Measurements from ENCODE around the gene CCDC172. TPM values are rescaled to one million over a fixed set of nuclear protein-coding genes. Genes with fewer than 3 reads are reported as not detected.

Gene CCDC172
- total RNA-seq, 1 donor from 2014 or later: not detected

DNA sequence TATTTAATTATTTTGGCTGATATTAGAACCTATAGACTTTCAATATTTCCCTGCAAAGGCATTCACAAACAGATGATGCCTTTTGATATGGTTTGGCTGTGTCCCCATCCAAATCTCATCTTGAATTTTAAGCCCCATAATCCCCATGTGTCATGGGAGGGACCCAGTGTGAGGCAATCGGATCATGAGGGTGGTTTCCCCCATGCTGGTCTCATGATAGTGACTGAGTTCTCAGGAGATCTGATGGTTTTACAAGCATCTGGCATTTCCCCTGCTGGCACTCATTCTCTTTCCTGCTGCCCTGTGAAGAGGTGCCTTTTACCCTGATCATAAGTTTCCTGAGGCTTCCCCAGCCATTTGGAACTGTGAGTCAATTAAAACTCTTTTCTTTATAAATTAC lies 94.1 kb downstream of the CCDC172 start:
- TF ChIP-seq CTCF (IDR thresholded peaks at IDR 0.05): no peak
- Mint-ChIP-seq H3K27me3 (ENCODE audit: unreplicated experiment) (peaks cover 5% of the 10 kb centered on the region), H3K27ac (ENCODE audit: unreplicated experiment) (no peak overlapping the region), H3K4me1 (ENCODE audit: unreplicated experiment) (no peaks in the 10 kb centered on the region), H3K4me3 (ENCODE audit: unreplicated experiment) (no peak overlapping the region), H3K9me3 (ENCODE audit: unreplicated experiment) (no peaks in the 10 kb centered on the region), H3K36me3 (ENCODE audit: unreplicated experiment) (no peaks in the 10 kb centered on the region)
- no peak for DNase-seq (ENCODE audit: extremely low spot score, unreplicated experiment)

DNA sequence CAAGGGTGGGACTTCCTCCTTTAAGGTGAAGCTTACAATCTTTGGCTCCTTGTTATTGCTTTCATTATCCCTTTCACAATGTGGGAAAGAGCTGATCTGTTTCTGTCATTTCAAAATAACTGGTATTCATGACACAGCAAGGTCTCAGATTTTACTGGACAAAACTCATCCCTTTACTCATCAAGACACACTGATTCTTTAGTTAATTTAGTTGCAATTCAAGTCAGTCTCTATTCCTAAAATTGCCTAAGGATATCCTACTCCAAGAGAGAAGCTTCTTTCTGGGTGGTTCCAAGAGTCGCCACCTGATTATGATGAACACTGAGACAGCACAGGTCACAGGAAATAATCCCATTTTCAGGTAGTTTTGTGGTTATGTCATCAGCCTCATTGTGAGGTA lies 97.6 kb downstream of the CCDC172 start:
- TF ChIP-seq CTCF (IDR thresholded peaks at IDR 0.05): no peak
- DNase-seq (ENCODE audit: extremely low spot score, unreplicated experiment): no peak
- Mint-ChIP-seq H3K27ac (ENCODE audit: unreplicated experiment) (no peak overlapping the region), H3K4me3 (ENCODE audit: unreplicated experiment) (no peak overlapping the region), H3K36me3 (ENCODE audit: unreplicated experiment) (no peaks in the 10 kb centered on the region), H3K27me3 (ENCODE audit: unreplicated experiment) (peaks cover 9% of the 10 kb centered on the region), H3K9me3 (ENCODE audit: unreplicated experiment) (no peaks in the 10 kb centered on the region), H3K4me1 (ENCODE audit: unreplicated experiment) (no peaks in the 10 kb centered on the region)

- DNase-seq (ENCODE audit: extremely low spot score, unreplicated experiment): no peak
- Mint-ChIP-seq H3K4me3 (ENCODE audit: unreplicated experiment) (no peak within 1 kb of the TSS), H3K27me3 (ENCODE audit: unreplicated experiment) (peaks cover 14% of the 10 kb centered on the region), H3K36me3 (ENCODE audit: unreplicated experiment) (no peaks in the 10 kb centered on the region), H3K4me1 (ENCODE audit: unreplicated experiment) (no peaks in the 10 kb centered on the region), H3K27ac (ENCODE audit: unreplicated experiment) (no peak within 1 kb of the TSS), H3K9me3 (ENCODE audit: unreplicated experiment) (no peaks in the 10 kb centered on the region)
- TF ChIP-seq CTCF (IDR thresholded peaks at IDR 0.05): no peak
Observed at GRCh38 chr10:116427671-116428070, 103.4 kb downstream of the CCDC172 start, which contains the start of gene PNLIPRP3. PNLIPRP3 (plus strand) TSS chr10:116427847; CDS start chr10:116428013, 166 bp downstream.

GRCh38 chr10:116429288-116429977 lies 105.2 kb downstream of the CCDC172 start:
- Mint-ChIP-seq H3K9me3 (ENCODE audit: unreplicated experiment) (no peaks in the 10 kb centered on the region), H3K4me1 (ENCODE audit: unreplicated experiment) (no peaks in the 10 kb centered on the region), H3K27me3 (ENCODE audit: unreplicated experiment) (peaks cover 14% of the 10 kb centered on the region), H3K4me3 (ENCODE audit: unreplicated experiment) (no peak overlapping the region), H3K36me3 (ENCODE audit: unreplicated experiment) (no peaks in the 10 kb centered on the region), H3K27ac (ENCODE audit: unreplicated experiment) (no peak overlapping the region)
- DNase-seq (ENCODE audit: extremely low spot score, unreplicated experiment): no peak
- TF ChIP-seq CTCF (IDR thresholded peaks at IDR 0.05): no peak

Other genes starting within 250 kb of the CCDC172 start
- 41.8 and 44.1 TPM in 2 replicates for gene GFRA1, start 51.2 kb upstream of the CCDC172 start, total RNA-seq
- not detected in 2 replicates for gene PNLIPRP3, start 103.4 kb downstream of the CCDC172 start, total RNA-seq
- gene PNLIP, start 221.5 kb downstream of the CCDC172 start, total RNA-seq: not detected in 2 replicates